Measurements from ENCODE around the gene PACRG.

- no peak for TF ChIP-seq EZH2 (IDR thresholded peaks at IDR 0.05; ENCODE audit: borderline replicate concordance, control insufficient read depth, low read depth, low read length)
- no peak for TF ChIP-seq CTCF (IDR thresholded peaks at IDR 0.05 in 2 of 3, conservative IDR thresholded peaks at IDR 0.05 in 1 of 3; ENCODE audit: control insufficient read depth in 2 of 3, extremely low read depth in 1 of 3, insufficient read depth in 1 of 3, low read depth in 3 of 3, low read length in 3 of 3)
- no peak for TF ChIP-seq POLR2AphosphoS2 (IDR thresholded peaks at IDR 0.05; ENCODE audit: low read depth, low read length)
- TF ChIP-seq ZNF274 (IDR thresholded peaks at IDR 0.05; ENCODE audit: insufficient read depth, insufficient read length) = no peak
- no peak for TF ChIP-seq POLR2A (IDR thresholded peaks at IDR 0.05; ENCODE audit: low read depth, low read length)
- TF ChIP-seq WRNIP1 (IDR thresholded peaks at IDR 0.05; ENCODE audit: borderline replicate concordance, low read depth, low read length) = no peak
- TF ChIP-seq ZNF24 (IDR thresholded peaks at IDR 0.05) = no peak
- no peak for TF ChIP-seq HDAC2 (IDR thresholded peaks at IDR 0.05)
- TF ChIP-seq ZNF207 (IDR thresholded peaks at IDR 0.05; ENCODE audit: borderline replicate concordance) = no peak
- TF ChIP-seq ZBTB33 (IDR thresholded peaks at IDR 0.05) = no peak
- no peak for TF ChIP-seq BACH1 (IDR thresholded peaks at IDR 0.05; ENCODE audit: borderline replicate concordance)
- no peak for TF ChIP-seq TCF12 (IDR thresholded peaks at IDR 0.05; ENCODE audit: low read depth, low read length)
Observed at GRCh38 chr6:162971356-162971755, 243.6 kb downstream of the PACRG start.
